Ishikawa (cell line): ENCODE measurements around the gene ACBD6.

Experiments
- CEBPB ChIP-seq: IDR thresholded peaks from 2 replicates; pipeline ENCODE4 v1.6.1; 2012
- CREB1 ChIP-seq: IDR thresholded peaks from 2 replicates; pipeline ENCODE4 v1.6.1; 2012; ENCODE audit warnings: low read depth
- EGR1 ChIP-seq: IDR thresholded peaks from 2 replicates; pipeline ENCODE4 v1.6.1; 2012
- EP300 ChIP-seq: IDR thresholded peaks from 2 replicates; pipeline ENCODE4 v1.6.1; 2012; ENCODE audit warnings: borderline replicate concordance
- FOXM1 ChIP-seq: IDR thresholded peaks from 2 replicates; pipeline ENCODE4 v1.6.1; 2012; ENCODE audit warnings: low read depth, borderline replicate concordance
- NFIC ChIP-seq: IDR thresholded peaks from 2 replicates; pipeline ENCODE4 v1.6.1; 2012
- RAD21 ChIP-seq: IDR thresholded peaks from 2 replicates; pipeline ENCODE4 v1.6.1; 2012; ENCODE audit warnings: low read depth
- TAF1 ChIP-seq: IDR thresholded peaks from 2 replicates; pipeline ENCODE4 v1.6.1; 2012; ENCODE audit warnings: low read depth, mild to moderate bottlenecking
- TCF12 ChIP-seq: IDR thresholded peaks from 2 replicates; pipeline ENCODE4 v1.6.1; 2012; ENCODE audit warnings: low read depth
- TEAD4 ChIP-seq: IDR thresholded peaks from 2 replicates; pipeline ENCODE4 v1.6.1; 2012
- YY1 ChIP-seq: IDR thresholded peaks from 2 replicates; pipeline ENCODE4 v1.6.1; 2012; ENCODE audit warnings: low read depth
- ZBTB7A ChIP-seq: IDR thresholded peaks from 2 replicates; pipeline ENCODE4 v1.6.1; 2012; ENCODE audit warnings: low read depth
- TF ChIP-seq, protein P1 (sequence below): IDR thresholded peaks from 2 replicates; pipeline ENCODE4 v1.6.1; 2012; ENCODE audit warnings: low read depth, mild to moderate bottlenecking
- TF ChIP-seq, protein P2 (sequence below): IDR thresholded peaks from 2 replicates; pipeline ENCODE4 v1.6.1; 2012
- TF ChIP-seq, protein P3 (sequence below): IDR thresholded peaks from 2 replicates; pipeline ENCODE4 v1.6.1; 2012

Gene ACBD6

DNA sequence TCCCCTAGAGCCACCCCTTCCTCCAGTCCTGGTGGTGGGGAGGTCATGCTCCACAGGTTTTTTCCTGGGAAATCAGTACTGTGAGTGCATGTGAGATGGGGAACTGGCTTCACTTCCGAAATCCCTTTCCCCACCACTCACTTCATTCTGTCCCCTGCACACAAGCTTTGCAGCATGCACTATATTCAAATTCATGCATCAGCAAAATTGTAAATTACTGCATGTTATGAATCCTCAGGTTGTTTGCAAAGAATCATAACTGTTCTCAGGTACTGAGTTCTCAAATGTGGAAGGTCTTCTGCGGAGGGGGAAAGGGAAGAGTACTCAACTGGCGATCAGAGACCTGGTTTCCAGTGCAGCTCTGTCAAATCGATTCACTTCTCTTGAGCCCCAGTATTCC lies 230.0 kb downstream of the ACBD6 start:
- TF ChIP-seq FOXM1 = no peak
- TF ChIP-seq YY1 = no peak
- no peak for TF ChIP-seq CREB1
- TF ChIP-seq, protein P1, sequence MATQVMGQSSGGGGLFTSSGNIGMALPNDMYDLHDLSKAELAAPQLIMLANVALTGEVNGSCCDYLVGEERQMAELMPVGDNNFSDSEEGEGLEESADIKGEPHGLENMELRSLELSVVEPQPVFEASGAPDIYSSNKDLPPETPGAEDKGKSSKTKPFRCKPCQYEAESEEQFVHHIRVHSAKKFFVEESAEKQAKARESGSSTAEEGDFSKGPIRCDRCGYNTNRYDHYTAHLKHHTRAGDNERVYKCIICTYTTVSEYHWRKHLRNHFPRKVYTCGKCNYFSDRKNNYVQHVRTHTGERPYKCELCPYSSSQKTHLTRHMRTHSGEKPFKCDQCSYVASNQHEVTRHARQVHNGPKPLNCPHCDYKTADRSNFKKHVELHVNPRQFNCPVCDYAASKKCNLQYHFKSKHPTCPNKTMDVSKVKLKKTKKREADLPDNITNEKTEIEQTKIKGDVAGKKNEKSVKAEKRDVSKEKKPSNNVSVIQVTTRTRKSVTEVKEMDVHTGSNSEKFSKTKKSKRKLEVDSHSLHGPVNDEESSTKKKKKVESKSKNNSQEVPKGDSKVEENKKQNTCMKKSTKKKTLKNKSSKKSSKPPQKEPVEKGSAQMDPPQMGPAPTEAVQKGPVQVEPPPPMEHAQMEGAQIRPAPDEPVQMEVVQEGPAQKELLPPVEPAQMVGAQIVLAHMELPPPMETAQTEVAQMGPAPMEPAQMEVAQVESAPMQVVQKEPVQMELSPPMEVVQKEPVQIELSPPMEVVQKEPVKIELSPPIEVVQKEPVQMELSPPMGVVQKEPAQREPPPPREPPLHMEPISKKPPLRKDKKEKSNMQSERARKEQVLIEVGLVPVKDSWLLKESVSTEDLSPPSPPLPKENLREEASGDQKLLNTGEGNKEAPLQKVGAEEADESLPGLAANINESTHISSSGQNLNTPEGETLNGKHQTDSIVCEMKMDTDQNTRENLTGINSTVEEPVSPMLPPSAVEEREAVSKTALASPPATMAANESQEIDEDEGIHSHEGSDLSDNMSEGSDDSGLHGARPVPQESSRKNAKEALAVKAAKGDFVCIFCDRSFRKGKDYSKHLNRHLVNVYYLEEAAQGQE = no peak
- no peak for TF ChIP-seq TEAD4
- TF ChIP-seq EGR1 = no peak
- TF ChIP-seq CEBPB = no peak
- TF ChIP-seq, protein P2, sequence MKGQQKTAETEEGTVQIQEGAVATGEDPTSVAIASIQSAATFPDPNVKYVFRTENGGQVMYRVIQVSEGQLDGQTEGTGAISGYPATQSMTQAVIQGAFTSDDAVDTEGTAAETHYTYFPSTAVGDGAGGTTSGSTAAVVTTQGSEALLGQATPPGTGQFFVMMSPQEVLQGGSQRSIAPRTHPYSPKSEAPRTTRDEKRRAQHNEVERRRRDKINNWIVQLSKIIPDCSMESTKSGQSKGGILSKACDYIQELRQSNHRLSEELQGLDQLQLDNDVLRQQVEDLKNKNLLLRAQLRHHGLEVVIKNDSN = no peak
- no peak for TF ChIP-seq NFIC
- no peak for TF ChIP-seq ZBTB7A
- TF ChIP-seq TAF1 = no peak
- TF ChIP-seq EP300 = no peak

DNA sequence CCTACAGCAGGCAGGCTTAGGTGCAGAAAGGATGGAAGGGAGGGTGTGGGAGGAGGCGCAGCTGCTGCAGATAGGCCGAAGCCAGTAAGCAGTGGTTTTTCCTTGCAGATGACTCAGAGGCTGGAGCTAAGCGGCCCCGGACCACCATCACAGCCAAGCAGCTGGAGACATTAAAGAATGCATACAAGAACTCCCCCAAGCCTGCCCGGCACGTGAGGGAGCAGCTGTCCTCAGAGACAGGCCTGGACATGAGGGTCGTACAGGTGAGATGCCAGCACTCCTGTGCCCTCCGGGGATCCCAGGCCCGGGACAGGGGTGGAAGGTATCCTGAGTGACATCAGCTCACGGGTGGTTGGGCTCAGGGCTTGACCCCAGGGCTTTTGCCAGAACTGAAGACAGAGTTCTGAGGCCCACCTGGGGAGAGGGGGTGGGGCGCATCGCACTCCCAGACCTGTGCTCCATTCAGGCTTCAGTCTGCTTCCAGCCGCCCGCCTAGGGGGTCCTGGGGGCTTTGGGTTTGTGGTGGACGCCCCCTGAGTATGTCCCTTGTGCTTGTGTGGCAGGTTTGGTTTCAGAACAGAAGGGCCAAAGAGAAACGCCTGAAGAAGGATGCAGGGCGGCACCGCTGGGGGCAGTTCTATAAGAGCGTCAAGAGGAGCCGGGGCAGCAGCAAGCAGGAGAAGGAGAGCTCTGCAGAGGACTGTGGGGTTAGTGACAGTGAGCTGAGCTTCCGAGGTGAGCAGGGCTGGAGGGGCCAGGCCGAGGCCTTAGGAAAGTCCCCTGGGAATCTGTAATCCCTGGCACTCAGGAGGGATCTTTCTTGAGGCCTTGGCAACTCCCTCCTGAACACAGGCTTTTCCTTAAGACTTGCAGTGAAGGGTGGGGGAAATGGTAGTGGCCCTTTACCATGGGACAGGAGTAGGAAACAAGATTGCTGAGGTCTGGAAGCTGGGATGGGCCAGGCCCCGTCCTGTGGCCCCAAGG lies 230.8 kb downstream of the ACBD6 start:
- TF ChIP-seq TAF1 (no peak), YY1 (no peak)

DNA sequence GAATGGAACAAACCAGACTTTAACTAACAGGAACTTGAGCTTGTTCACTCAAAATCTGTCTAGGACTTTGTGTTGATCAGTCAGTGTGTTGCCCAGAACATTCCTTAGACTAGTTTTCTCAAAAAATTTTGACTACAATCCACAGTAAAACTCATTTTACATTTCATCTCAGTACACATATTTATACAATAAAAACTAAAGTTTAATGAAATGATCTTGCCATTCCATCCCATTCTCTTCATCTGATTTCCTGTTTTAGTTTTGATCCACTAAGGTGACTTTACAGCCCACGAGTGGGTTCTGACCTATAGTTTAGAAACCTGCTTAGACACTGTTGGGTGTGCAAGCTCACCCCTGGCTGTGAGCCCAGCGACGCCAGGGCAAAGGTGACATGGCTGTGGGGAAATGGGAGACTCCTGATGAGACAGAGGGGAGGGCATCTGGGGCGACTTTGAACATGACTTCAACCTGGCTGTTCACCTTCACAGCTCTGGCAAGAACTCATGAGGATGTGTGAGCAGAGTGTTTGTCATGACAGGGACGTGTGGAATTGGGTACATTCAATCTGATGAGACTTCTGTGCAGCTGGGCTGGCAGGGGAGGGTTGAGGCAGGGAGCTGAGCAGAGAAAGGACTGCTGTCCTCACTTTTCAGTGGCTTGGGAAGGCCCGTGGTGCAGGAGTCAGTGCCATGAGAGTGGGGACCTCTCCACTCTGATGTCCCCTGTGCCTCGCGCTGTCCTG lies 231.7 kb downstream of the ACBD6 start:
- no peak for TF ChIP-seq EGR1

DNA sequence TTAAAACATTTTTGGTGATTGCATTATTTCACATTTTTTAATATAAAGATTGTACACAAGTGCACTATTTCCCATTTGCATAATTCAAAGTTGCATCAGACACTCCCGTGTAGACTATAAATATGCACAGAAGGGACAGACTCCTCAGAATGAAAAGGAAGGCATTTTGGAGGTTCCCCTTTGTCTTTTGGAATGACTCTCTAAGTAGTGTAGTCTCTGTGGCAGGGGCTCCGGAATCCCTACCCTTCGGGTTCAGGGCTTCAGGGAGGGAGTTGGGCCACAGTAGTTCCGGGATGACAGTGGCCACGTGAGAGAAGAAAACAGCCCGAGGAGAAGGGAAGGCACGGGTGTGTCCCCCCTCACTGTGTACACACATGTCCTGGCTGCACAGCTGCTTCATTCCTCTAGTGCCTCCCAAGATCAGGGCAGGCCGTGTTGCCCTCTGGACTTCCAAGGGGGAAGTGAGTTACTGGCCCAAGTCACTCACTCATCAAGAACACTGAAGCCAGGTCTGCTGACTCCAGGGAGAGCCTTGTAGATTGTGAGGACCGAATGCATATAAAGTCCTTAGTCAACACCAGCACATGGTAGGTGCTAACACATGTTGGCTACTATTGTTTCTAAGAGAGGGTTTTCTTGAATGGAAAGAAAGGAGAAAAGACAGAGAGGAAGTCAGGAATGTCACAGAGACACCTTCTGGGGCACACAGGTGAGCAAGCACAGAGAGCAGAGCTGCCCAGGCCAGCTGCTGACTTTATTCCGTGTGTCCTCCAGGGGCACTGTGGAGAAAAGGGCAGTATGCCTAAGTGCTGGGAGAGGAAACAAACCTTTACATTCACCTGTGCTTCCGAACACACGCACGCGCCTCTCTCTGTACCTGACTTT lies 232.5 kb downstream of the ACBD6 start:
- no peak for TF ChIP-seq CEBPB
- TF ChIP-seq RAD21 = peak; percentile 41; the same call in 1 of the 2 replicates

DNA sequence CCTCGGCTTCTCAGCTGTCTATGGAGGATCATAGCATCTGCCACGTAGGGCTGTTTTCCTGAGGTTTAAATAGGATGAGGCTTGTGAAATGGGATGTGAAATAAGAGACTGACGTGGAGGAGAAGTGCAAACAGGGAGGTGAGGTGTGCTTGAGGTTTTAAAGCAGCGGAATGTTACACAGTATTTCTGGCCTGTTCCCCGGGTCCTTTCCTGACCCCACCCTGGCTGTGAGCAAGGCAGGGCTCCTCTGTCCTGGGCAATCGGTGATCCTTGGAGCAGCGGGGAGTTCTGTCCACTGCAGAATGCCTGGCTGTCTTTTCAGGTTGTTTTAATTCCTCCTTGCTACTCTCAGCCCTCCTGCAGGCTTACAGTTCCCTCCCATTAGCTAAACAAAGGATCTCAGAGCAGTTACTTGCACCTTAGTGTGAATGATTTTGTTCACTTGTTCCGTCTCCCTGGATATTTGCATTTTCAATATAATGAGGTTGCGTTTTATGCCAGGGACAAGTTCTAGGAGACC lies 233.8 kb downstream of the ACBD6 start:
- TF ChIP-seq RAD21 (no peak), YY1 (no peak), FOXM1 (no peak), EP300 (no peak), TEAD4 (no peak), EGR1 (no peak), CREB1 (no peak), CEBPB (no peak), NFIC (no peak), TCF12 (no peak), TAF1 (no peak), ZBTB7A (no peak)
- TF ChIP-seq, protein P3, sequence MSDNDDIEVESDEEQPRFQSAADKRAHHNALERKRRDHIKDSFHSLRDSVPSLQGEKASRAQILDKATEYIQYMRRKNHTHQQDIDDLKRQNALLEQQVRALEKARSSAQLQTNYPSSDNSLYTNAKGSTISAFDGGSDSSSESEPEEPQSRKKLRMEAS = no peak
- TF ChIP-seq, protein P1 = no peak
- TF ChIP-seq, protein P2 = no peak
